Stimulated activated CD4-positive, alpha-beta T cell treated with anti-CD3 and anti-CD28 coated beads, TNF-alpha, amount 100 ng/mL, for 48 hours (primary cell): ENCODE results near the gene SAMHD1.

ENCODE experiments used
- DNase-seq, 3 donors: peaks; one replicate each; pipeline ENCODE4 v3.0.0-alpha.2; 2020; ENCODE audit warnings: low read depth in 3 of 3

Gene SAMHD1

DNA sequence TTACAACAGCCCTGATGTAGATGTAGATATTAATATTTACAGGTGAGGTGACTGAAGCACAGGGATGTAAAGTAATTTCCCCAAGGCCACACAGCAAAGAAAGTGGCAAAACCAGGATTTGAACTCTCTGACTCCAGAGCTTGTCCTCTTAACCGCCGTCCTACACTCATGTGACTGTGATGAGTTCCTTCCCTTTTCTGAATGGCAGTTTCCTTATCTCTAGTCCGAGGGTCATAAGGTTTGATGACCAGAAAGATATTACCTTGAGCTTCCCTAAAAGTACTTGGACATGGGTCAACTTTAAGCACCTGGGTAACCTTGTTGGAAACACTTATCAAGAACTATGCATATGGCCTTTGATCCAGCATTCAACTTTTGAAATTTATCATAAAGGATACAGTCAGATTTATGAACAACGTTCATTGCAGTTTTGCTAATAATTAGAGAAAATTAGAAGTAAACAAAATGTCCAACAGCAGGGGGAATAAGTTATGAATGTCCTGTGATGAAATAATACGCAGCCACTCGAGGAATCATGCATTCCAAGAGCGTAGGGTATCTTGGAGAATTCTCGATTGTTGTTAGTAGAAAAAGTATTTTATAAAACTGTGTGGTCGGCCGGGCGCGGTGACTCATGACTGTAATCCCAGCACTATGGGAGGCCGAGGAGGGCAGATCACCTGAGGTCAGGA is 77.9 kb downstream of the SAMHD1 start:
- DNase-seq: no peak

DNA sequence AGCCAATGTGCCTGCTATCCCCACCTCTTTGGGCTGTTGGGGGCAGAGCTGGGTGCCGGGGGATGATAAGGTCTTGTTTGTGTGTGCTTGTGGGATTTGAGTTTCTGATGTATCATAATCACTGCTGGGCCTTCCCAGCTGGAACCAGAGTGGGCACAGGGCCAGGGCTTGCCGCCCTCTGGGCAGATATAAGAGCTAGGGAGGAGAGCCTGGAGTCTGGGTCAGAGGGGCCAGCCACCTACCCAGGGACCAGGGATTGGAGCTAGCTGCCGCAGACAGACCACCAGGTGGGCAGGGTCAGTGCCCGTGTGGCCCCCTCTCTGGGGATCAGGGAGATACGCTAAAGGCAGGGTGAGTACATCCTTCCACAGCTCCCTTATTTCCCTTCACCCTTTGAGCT is 78.7 kb downstream of the SAMHD1 start:
- DNase-seq: no peak

DNA sequence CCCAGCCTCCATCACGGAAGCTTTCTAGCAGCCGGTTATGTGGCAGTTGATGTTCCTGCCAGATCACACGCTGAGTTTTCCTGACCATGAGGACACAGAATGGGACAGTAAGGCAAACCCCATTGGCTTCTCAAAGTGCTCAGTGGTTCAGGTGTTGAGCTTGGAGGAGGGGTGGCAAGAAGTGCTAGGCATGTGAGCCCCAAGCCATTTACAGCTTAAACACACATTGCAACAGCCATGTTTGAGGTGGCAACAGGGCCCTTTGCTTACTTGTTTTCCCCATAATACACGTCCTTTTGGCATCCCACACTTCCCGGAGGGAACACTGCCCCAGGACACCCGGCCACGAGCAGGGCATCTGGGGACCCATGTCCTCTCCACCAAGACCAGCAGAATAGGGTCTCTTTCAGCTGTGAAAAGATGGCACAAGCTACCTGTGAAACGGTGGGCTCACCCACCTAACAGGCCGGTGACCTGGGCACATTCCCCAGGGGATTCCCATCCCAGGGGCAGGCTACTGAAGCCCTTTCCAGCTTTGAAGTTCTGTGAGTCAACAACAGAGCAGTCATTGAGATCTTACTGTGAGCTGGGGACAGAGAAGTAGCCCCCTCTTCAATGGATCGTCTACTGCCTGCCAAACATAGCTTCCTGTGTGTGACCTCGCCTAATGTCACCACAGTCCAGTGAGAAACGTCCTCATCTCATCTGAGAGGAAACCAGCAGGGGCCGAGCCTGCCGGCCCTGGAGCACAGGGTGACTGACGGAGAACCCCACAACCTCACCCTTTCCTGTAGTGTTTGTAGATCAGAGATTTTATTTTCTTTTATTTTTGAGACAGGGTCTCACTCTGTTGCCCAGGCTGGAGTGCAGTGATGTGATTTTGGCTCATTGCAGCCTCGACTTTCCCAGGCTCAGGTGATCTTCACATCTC is 79.6 kb downstream of the SAMHD1 start:
- DNase-seq: no peak

DNA sequence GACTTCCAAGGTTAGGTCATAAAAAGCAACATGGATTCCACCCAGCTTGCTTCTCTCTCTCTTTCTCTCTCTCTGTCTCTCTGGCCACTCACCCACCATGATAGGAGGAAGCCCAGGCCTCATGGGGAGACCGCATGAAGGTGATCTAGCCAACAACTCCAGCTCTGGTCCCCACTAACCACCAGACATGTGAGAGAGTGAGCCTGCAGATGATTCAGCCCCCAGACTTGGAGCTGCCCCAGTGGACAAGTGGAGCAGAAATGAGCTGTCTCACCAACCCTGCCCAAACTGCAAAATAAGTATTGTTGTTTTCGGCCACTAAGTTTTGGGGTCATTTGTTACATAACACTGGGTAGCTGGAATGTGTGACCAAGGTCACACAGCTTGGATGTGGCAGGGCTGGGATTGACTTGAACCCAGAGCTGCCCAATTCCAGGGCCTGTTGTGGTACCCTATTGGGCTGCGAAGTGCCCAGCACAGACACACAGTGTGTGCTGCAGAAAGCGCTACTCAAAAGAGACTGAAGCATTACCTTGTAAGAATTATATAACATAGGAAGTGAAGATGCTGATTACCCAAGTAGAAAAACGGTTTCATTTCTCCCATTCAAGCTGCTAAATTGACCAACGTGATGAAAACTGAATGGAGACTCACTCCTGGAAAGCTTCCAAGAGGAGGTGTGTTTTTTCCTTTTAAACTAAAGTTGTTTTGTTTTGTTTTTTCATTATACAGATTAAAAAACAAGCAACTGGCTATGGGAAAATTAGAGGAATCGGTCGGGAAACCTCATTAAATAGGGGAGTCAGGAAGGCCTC is 84.6 kb downstream of the SAMHD1 start:
- DNase-seq: no peak

DNA sequence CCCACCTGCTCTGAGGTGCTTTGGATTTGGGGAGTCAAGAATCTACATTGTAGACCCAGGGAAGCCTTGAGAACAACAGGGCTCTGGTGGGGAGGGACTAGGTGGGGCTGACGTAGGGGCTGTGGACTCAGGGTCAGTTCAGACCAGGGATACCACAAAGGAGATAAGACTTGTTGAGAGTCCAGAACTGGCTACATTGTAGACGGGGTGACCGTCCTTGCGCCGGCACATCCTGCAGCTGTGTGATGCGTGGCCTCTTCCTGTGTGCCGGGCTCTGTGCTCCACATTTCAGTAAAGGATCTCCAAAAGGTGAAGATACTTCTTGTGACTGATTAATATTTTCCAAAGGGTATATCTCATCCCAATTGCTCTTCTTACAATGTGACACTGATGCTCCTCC is 85.3 kb downstream of the SAMHD1 start:
- no peak for DNase-seq

DNA sequence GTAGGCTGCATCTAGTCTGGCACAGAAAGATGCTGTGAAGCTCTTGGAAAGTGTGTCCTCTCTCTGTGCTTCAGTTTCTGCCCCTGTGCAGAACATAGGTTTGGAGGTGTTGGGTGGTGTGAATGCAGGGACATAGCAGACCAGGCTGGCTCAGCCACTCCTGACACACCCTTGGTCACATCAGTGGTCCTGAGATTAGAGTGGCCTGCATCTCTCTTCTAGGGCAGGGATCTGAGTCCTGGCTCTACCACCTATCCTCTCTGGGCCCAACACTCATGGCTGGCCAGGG is 85.7 kb downstream of the SAMHD1 start:
- DNase-seq: no peak

DNA sequence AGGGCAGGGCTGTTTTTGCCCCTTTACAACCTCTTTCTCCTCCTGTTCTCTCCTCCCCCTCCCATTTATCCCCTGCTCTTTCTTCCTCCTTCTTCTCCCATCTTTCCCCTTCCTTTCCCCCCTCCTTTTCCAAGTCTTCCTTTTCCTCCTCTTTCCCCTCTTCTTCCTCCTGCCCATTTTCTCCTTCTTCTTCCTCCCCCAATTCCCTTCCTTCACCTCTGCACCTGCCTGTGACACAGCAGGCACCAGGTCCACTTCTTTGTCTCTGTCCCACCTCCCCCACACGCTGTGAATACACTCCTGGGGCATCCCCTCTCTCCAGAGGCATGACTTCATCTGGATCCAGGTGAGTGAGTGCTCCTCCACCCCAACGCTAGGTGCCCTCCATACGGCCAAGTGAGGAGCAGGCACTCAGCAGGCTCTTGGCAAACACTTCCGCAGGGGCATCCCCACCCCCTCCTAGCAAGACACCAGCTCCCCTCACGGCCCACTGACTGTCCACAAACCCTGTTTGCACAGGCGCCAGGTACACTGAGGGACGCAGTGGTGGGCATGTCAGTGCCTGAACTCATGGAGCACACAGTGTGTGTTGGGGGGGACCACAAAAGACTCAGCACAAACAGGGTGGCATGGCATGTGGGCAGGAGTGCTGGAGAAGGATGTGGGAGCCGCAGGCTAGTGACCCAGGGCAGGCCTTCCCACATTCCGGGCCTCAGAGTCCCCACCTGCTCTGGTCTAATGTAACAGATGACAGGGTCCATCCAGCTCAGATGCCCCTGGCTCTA is 86.2 kb downstream of the SAMHD1 start:
- no peak for DNase-seq

DNA sequence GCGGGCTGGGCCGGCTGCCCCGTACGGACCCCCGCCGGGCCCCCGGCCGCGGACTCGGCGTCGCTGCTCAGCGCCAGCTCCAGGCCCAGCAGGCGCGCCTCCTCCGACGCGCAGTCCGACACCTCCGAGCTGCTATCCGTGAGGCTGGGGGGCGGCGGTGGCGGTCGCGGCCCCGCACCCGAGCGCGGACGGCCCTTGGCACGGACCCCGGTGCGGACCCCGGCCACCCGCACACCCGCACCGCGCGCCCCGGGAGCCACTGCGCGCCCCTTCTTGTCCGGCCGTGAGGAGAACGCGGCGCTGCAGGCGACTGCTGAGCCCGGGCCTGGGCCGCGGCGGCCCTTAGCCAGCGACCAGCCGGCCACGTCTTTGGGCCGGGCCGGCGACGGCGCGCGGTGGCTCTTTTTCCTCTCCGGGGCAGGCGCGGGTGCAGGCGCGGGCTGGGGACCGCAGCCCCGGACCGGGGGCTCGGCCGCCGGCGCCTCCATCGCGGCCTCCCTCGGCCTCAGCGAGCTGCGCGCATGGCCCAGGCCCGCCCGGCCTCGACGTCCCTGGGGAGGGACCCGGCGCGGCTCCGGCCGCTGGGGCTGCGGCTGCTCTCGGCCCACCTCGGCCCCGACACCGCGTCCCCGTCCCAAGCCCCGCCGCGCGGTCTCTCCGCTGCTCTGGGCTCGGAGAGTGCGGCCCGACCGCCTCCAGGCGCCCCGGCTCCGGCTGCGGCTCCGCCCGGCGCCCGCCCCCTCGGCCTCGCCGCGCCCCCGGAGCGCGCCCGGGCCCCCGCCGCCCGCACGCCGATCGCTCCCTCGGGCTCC is 88.4 kb downstream of the SAMHD1 start:
- DNase-seq: no peak

DNA sequence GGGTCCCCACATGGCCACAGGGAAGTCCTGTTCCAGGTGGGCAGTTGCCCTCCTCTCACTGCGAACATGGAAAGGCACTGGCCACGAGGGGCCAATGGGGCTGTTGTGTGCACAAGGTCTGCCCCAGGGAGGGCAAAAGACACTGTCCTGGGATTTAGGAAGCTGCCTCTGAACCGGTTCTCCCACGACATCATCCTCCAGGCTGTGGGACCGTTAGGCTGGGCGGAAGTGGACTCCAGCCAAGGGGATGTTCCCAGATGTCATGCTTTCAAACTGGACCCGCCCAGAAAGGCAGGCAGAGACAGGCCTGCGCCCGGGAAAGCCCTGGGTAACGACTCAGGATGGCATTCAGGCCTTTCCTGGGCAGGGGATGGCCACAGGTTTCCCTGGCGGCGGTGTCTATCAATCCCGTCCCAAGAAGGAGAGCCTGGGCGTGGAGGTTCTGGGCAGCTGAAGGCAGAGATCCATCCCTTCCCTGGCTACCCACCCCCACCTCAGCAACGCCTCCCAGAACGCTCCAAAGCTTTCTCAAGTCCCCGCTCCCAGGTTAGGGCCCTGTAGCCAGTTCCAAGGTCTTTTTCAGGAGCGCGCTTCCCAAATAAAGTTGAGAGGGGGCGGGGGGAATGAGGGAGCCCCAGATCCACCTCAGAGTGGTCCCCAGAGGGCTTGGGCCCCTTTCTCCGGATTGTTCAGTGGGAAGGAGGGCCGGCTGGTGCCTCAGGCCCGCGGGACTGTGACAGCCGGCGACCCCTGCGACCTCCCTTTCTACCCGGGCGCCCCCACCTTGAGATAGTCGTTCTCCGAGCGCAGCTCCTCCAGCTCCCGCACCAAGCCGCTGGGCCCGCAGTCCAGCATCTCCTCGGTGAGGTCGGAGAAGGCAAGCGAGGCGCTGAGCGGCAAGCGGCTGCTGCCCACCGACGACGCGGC is 89.4 kb downstream of the SAMHD1 start:
- DNase-seq: no peak

DNA sequence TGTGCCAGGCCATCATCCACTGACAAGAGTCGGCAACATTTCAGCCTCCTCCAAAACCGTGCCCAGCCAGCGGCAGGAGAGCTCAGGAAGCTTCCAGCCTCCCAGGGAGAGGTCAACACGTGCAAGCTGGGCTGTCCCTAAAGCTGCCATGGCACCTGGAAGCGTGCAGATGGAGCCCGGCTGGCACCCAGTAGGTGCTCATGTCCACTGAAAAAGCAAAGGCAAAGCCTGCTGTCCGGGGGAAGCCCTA is 90.0 kb downstream of the SAMHD1 start:
- no peak for DNase-seq

DNA sequence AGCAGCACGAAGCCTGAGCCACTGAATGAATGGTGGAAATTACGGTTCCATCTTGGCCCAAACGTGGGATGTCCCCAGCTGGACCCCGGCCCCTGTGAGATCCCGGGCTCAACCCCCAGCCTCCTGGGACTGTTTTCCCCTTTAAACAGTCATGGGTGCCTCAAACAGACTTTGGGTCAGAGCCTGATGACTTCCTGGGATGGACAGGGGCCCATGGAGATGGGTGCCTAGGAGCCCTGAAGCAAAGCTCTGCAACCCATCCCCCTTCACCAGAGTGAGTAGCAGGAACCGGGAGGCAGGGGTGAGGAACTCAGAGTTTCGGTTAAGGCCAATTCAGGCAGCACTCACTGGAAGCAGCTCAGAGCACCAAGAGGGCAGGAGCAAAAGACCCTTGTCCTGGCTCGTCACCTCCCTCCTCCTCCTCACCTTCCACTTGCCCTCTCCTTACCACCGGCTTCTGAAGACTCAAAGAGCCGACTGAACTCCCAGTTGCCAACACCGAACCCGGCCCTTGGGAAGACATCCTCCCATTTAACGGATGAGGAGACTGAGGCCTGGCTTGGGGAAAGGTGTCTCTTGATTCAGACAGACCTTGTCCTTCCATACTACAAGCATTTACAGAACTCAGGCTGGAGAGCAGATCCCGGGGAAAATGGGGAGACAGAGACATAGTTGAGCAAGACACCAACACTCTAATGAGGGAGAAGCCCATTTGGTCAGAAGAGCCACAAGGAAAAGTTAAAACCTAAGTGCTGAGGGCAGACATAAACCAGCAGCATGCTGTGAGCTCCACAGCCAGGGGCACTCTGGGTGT is 90.5 kb downstream of the SAMHD1 start:
- no peak for DNase-seq

DNA sequence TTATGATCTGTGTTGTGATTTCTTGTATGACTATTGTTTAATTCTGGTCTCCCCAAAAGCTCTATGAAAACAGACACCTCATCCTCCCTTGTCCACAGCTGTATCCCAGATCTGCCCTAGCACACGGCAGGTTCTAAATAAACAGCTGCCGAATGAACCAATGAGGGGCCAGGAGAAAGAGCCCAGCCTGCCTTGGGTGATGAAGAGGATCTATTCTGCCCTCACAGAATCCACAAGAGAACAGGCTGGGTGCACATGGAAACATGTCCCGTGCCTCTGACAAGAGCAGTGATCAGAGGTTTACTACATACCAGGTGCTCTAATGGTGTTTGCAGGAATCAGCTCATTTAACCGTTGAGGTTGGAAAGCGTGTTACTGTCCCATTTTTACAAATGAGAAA is 91.2 kb downstream of the SAMHD1 start:
- DNase-seq: no peak

DNA sequence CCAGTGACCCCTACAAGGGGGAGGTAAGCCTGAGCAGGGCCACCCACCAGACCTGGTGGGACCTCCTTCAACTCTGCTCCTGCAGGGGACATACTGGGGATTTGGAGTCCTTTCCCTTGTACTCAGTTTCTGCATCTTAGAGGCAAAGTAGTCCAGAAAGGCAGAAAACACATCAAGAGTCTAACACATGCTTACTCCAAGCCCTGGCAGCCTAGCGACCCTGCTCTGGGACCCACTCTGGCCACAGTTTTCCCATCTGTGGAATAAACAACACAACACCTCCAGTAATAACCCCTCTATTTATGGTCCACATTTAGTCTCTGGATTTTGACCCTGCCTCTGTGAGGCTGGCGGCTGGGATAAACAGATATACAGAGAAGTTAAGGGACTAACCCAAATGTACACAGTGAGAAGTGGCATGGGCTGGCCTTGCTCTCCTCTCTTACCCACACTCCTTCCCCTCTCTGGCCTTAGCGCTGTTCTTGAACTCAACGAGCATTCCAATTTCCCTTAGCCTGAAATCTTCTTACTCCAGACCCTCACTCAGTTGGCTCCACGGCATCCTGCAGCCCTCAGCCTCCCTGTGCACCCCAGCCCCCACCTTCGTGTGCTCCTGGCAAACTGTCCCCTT is 91.7 kb downstream of the SAMHD1 start:
- DNase-seq: no peak

DNA sequence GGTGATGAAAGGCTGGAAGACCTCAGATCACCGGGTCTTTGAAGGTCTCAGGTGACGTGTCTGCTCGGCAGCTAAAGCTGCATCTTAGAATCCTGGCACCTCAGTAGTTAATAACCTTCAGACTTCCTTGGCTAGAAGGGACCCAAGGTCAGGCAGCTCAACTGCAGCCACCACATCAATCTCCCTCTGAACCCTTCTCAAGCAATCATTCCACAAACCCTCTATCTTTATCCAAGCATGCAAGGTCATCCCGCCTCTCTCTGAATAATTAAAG is 92.3 kb downstream of the SAMHD1 start:
- DNase-seq: no peak

DNA sequence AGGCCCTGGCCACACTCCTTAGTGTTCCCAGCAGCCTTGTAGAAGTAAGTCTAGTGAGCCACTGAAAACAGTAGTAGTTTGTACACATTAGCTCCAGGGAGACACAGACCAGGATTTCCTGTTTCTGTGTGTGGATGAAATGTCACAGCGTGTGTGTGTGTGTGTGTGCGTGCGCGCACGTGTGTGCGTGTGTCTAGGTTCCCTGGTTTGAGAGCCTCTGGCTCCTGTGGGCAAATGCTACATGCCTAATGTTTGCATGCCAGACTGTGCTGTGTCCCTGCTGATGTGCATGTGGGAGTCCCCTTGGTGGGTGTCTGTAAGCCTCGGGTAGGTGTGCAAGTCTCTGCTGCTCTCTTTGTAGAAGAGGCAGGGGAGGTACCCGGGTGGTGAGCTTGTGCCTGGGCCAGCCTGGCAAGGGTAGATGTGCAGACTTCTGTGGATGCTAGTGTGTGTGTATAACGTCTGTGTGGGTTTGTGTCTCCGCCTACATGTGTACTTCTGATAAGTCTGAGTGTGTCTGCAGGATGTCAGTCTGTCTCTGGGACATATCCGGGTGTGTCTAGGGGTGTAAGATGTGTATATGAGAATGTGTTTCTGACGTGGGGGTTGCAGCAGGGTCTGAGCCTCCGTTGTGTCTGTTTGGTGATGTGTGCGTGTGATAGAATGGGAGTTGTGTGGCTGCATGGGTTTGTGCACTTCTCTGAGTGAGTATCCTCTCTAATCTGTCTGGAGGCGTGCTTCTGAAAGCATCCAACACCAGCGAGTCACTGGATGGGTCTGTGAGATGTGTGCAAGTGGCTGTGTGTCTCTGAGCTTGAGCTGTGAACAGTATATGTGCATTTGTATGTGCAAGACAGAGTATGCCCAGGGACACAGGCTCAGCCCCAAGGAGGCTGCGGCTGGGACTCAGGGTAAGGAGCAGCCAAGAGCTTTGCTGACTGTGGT is 94.5 kb downstream of the SAMHD1 start:
- DNase-seq: no peak

DNA sequence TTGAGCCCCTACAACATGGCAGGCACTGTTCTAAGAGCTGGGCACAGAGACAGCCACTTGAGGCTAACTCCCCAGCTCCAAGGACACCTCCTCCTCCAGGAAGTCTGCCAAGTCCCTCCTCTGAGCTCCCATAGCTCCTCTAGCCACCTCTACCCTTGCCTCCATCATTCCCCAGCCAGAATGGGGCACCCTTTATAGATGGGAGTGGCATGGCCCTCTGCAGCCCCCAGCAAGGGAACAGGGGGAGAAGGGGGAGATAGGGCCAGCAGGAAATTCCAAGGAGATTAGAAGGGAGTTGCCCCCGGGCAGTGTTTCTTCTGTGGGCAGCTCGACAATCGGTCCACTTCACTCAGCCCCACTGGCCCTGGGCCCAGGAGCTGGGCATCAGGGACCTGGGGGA is 95.3 kb downstream of the SAMHD1 start:
- no peak for DNase-seq

DNA sequence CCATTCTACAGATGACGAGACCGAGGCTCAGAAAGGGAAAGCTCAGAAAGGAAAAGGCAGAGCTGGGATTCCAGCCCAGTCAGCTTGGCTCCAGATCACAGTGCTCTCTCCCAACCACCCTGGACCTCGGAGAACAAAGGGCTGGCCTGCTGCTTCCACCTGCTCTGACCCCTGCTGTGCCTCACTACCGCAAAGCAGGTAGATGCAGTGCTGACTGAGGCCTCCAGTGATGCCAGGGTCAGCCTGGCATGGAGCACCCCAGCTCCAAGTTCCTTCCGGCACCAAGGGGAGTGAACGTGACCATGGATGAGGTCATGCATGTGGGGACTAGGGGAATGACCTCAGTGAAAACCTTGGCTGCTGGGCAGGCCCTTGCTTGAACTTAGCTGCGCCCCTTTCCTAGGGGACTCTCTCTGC is 96.3 kb downstream of the SAMHD1 start:
- no peak for DNase-seq
